Measurements from ENCODE around the gene ESYT2. TPM values are rescaled to one million over a fixed set of nuclear protein-coding genes. Genes with fewer than 3 reads are reported as not detected.

The ESYT2 gene
- total and polyA plus RNA-seq, 9 of the 15 experiments (the other 6 are each of a cell fraction or from before 2014, with no cell fraction given), result 5.8 to 86.9 (median 64.7) TPM

- TF ChIP-seq HES1 (IDR thresholded peaks at IDR 0.05; ENCODE audit: low read depth) (peak; percentile 32; the same call in 1 of the 2 replicates), SOX6 (IDR thresholded peaks at IDR 0.05) (peak; percentile 25; the same call in 1 of the 2 replicates), ATF1 (CRISPR knock-in tag; IDR thresholded peaks at IDR 0.05) (no peak), ATF1 (tag; IDR thresholded peaks at IDR 0.05) (peak; percentile 36; the same call in 1 of the 2 replicates), TRIM24 (IDR thresholded peaks at IDR 0.05) (peak; percentile 8 to 65; a peak in 2 of 4 replicates), DACH1 (IDR thresholded peaks at IDR 0.05; ENCODE audit: partially characterized antibody) (peak; percentile 65), CEBPG (CRISPR knock-in tag; IDR thresholded peaks at IDR 0.05) (no peak), CEBPG (tag; conservative IDR thresholded peaks at IDR 0.05 in 1 of 2, IDR thresholded peaks at IDR 0.05 in 1 of 2) (peak in 1 of 2 experiments; percentile 46; a peak in 2 of 4 replicates), RBM22 (IDR thresholded peaks at IDR 0.05; ENCODE audit: low read depth, low read length, poor library complexity, severe bottlenecking) (no peak), PML (IDR thresholded peaks at IDR 0.05; ENCODE audit: low read length) (peak; percentile 37; the same call in 1 of the 2 replicates), SIN3A (IDR thresholded peaks at IDR 0.05; ENCODE audit: borderline replicate concordance in 2 of 2, control insufficient read depth in 1 of 2, low read depth in 2 of 2, low read length in 2 of 2) (0 out of 4 replicates have a peak, but pooled peaks of 1 of the 2 experiments have one; percentile 13), GABPA (tag; conservative IDR thresholded peaks at IDR 0.05; ENCODE audit: low read depth) (no peak), ZBTB2 (IDR thresholded peaks at IDR 0.05) (no peak), FOXM1 (IDR thresholded peaks at IDR 0.05; ENCODE audit: low read depth) (peak; percentile 21; the same call in 1 of the 2 replicates), FOXM1 (CRISPR knock-in tag; IDR thresholded peaks at IDR 0.05; ENCODE audit: low read depth) (no peak), POLR2AphosphoS5 (IDR thresholded peaks at IDR 0.05; ENCODE audit: control insufficient read depth, insufficient read depth, low read depth, low read length) (peak; percentile 77; the same call in 1 of the 2 replicates), ZNF644 (tag; IDR thresholded peaks at IDR 0.05; ENCODE audit: low read depth) (no peak), KDM1A (IDR thresholded peaks at IDR 0.05) (peak in 1 of 2 experiments; percentile 45; a peak in 2 of 4 replicates), LCOR (CRISPR knock-in tag; IDR thresholded peaks at IDR 0.05) (peak; percentile 44; the same call in 1 of the 2 replicates), FOXK2 (conservative IDR thresholded peaks at IDR 0.05 in 1 of 2, IDR thresholded peaks at IDR 0.05 in 1 of 2; ENCODE audit: low read depth in 2 of 2) (peak; percentile 76 to 86; a peak in 3 of 4 replicates), TRIM25 (IDR thresholded peaks at IDR 0.05; ENCODE audit: borderline replicate concordance) (no peak), TFAM (CRISPR knock-in tag; conservative IDR thresholded peaks at IDR 0.05) (no peak), CTBP1 (IDR thresholded peaks at IDR 0.05; ENCODE audit: borderline replicate concordance) (no peak), MXI1 (IDR thresholded peaks at IDR 0.05; ENCODE audit: low read depth, low read length) (0 out of 2 replicates have a peak, but pooled peaks have one; percentile 23), SP1 (CRISPR knock-in tag; IDR thresholded peaks at IDR 0.05) (no peak), ZKSCAN8 (CRISPR knock-in tag; IDR thresholded peaks at IDR 0.05) (0 out of 2 replicates have a peak, but pooled peaks have one; percentile 33)
Observed at GRCh38 chr7:158819571-158820203, 9.6 kb downstream of the ESYT2 start (continued).

Data from K562 (cell line).